HepG2 (cell line): ENCODE measurements around the gene MID1. TPM values are rescaled to one million over a fixed set of nuclear protein-coding genes. Genes with fewer than 3 reads are reported as not detected.

Experiments used
- ATAC-seq: fragments of 200-7000 bp; cut with Tn5 transposase; 3 replicates; pipeline ENCODE4 v1.9.1; 2020; ENCODE audit warnings: mild to moderate bottlenecking, moderate library complexity
- BruUV-seq: library from RNA; stranded (reverse); fragments of 400-500 nt; replicated peaks from 2 replicates; lab custom pipeline; 2021; lab: Mats Ljungman, UMichigan
- CTCF ChIA-PET: fragments of 300-600 bp; formaldehyde crosslinking; extraction: SDS; loops from one replicate; lab custom pipeline; 2021; ENCODE audit warnings: low total read pairs, inconsistent platforms, low intra/inter-chr PET ratio; lab: Yijun Ruan, JAX
- POLR2A ChIA-PET: fragments of 350-600 bp; sonication (Branson Sonifier 250); formaldehyde crosslinking; loops from one replicate; lab custom pipeline; 2020; ENCODE audit warnings: antibody characterized with exemption, inconsistent platforms; lab: Yijun Ruan, JAX
- DNase-seq: peaks from one replicate; pipeline ENCODE4 v3.0.0-alpha.2; 2015; ENCODE audit warnings: low spot score
- FAIRE-seq: peaks from 3 replicates; lab custom pipeline; 2011; peaks lifted over from hg19 to GRCh38; lab: Jason Lieb, UNC
- H2AFZ ChIP-seq: one replicate; pipeline ENCODE4 v1.6.1; 2011; ENCODE audit warnings: low read length, inconsistent platforms
- H3K27ac ChIP-seq: fragments of 300-600 bp; 3 replicates; pipeline ENCODE4 v1.8.0; 2011; ENCODE audit warnings: mixed run types, mild to moderate bottlenecking, mixed read lengths, low read length, inconsistent platforms; ENCODE audit not compliant: insufficient read depth; ENCODE audit errors: extremely low read length
- H3K27me3 ChIP-seq, 2 experiments: fragments of 200-600 bp in 1 of 2; 2 replicates in 1 of 2; 3 replicates in 1 of 2; pipeline versions ENCODE4 v1.6.0 to v1.8.0; 2011; ENCODE audit warnings: low read length in 2 of 2, mild to moderate bottlenecking in 2 of 2, moderate library complexity in 2 of 2, inconsistent platforms in 1 of 2; ENCODE audit not compliant: insufficient read depth in 2 of 2, control insufficient read depth in 1 of 2
- H3K36me3 ChIP-seq, 2 experiments: fragments of 200-600 bp in 1 of 2; replicated peaks in 1 of 2; 2 replicates in 1 of 2; 3 replicates in 1 of 2; pipeline versions ENCODE4 v1.5.1 to v1.8.0; 2011; ENCODE audit warnings: low read length in 2 of 2, inconsistent platforms in 1 of 2; ENCODE audit not compliant: insufficient read depth in 2 of 2, control insufficient read depth in 1 of 2
- H3K4me1 ChIP-seq: 2 replicates; pipeline ENCODE4 v1.5.1; 2012; ENCODE audit warnings: low read length, inconsistent platforms; ENCODE audit not compliant: insufficient read depth
- H3K4me2 ChIP-seq: 2 replicates; pipeline ENCODE4 v1.6.0; 2011; ENCODE audit warnings: low read depth, low read length, inconsistent platforms
- H3K4me3 ChIP-seq, 3 experiments: fragments of 200-600 bp in 1 of 3; sonication (generic), shearing (Covaris generic) in 1 of 3; replicated peaks in 1 of 3; 2 replicates each; pipeline ENCODE4 v1.5.1; 2011 to 2016; ENCODE audit warnings: low read length in 3 of 3, inconsistent platforms in 2 of 3, low read depth in 2 of 3, mild to moderate bottlenecking in 2 of 3, control low read depth in 1 of 3, mixed read lengths in 1 of 3; ENCODE audit not compliant: insufficient read depth in 1 of 3
- H3K79me2 ChIP-seq: one replicate; pipeline ENCODE4 v1.6.1; 2011; ENCODE audit warnings: low read length, inconsistent platforms; ENCODE audit not compliant: insufficient read depth
- H3K9ac ChIP-seq: 2 replicates; pipeline ENCODE4 v1.6.0; 2011; ENCODE audit warnings: mild to moderate bottlenecking, low read depth, low read length, inconsistent platforms; ENCODE audit not compliant: insufficient read depth
- H3K9me3 ChIP-seq: 2 replicates; pipeline ENCODE4 v1.5.1; 2012; ENCODE audit warnings: mild to moderate bottlenecking, low read length
- H4K20me1 ChIP-seq: 2 replicates; pipeline ENCODE4 v1.6.0; 2011; ENCODE audit warnings: inconsistent platforms, mild to moderate bottlenecking, low read length, moderate library complexity; ENCODE audit not compliant: insufficient read depth
- CBX5 ChIP-seq: sonication (generic); formaldehyde crosslinking; IDR thresholded peaks from 2 replicates; pipeline ENCODE4 v1.4.0; 2020; ENCODE audit warnings: missing genetic modification reagents, borderline replicate concordance
- HMGA1 ChIP-seq: sonication (generic); formaldehyde crosslinking; conservative IDR thresholded peaks from 2 replicates; pipeline ENCODE4 v1.4.0; 2020; ENCODE audit warnings: missing genetic modification reagents
- MEF2D ChIP-seq: sonication (generic); formaldehyde crosslinking; IDR thresholded peaks from 2 replicates; pipeline ENCODE4 v1.5.1; 2020; ENCODE audit warnings: mild to moderate bottlenecking, missing genetic modification reagents
- NFE2L1 ChIP-seq: sonication (generic); formaldehyde crosslinking; IDR thresholded peaks from 2 replicates; pipeline ENCODE4 v1.4.0; 2020; ENCODE audit warnings: missing genetic modification reagents, mild to moderate bottlenecking, borderline replicate concordance
- SNAI1 ChIP-seq: sonication (generic); formaldehyde crosslinking; IDR thresholded peaks from 2 replicates; pipeline ENCODE4 v1.5.0; 2020; ENCODE audit warnings: mild to moderate bottlenecking, missing genetic modification reagents, borderline replicate concordance
- SPEN ChIP-seq: sonication (generic); formaldehyde crosslinking; IDR thresholded peaks from 2 replicates; pipeline ENCODE4 v1.5.1; 2020; ENCODE audit warnings: low read depth, mild to moderate bottlenecking, missing genetic modification reagents
- SRSF9 ChIP-seq: fragments of 200-400 bp; formaldehyde crosslinking; IDR thresholded peaks from 2 replicates; pipeline ENCODE4 v1.6.1; 2018; ENCODE audit warnings: borderline replicate concordance, mild to moderate bottlenecking, low read depth, low read length; ENCODE audit not compliant: insufficient read depth, poor library complexity, severe bottlenecking
- ZBTB7A ChIP-seq: sonication (generic); formaldehyde crosslinking; IDR thresholded peaks from 2 replicates; pipeline ENCODE4 v1.8.0; 2022; ENCODE audit warnings: mild to moderate bottlenecking, missing genetic modification reagents
- ZKSCAN1 ChIP-seq: fragments of 150-350 bp; IDR thresholded peaks from 2 replicates; pipeline ENCODE4 v1.6.1; 2014; ENCODE audit warnings: low read length
- ZKSCAN8 ChIP-seq: IDR thresholded peaks from 2 replicates; pipeline ENCODE4 v1.6.1; 2016; ENCODE audit warnings: borderline replicate concordance, missing genetic modification reagents, missing compliant biosample characterization
- ZNF20 ChIP-seq: sonication (generic); formaldehyde crosslinking; IDR thresholded peaks from 2 replicates; pipeline ENCODE4 v1.4.0; 2020; ENCODE audit warnings: mild to moderate bottlenecking, moderate library complexity, missing genetic modification reagents
- WGBS: methylation state at CpG from one replicate; pipeline ENCODE4 v1.1.6; 2017; ENCODE audit warnings: low lambda C conversion rate; 5-methylcytosine and 5-hydroxymethylcytosine counted together
- in situ Hi-C: cut with HindIII; loops from 2 replicates; pipeline ENCODE4 v1.10.0; 2017; ENCODE audit warnings: low pct_unique_long_range_greater_than_20kb; ENCODE audit not compliant: extremely low pct_ligation_motif_present
- intact Hi-C: fragments of 100-400 bp; cut with micrococcal nuclease; formaldehyde crosslinking; loops from one replicate; pipeline ENCODE4 v1.10.0; 2022; ENCODE audit not compliant: unreplicated experiment
- polyA plus RNA-seq, 8 experiments: library from polyadenylated mRNA; depleted of rRNA in 3 of 8; stranded (reverse) in 7 of 8; unstranded in 1 of 8; fragments of >200 nt; fragmentation: Illumina TruSeq in 4 of 8; extraction: Trizol in 4 of 8; gene quantifications; 2 replicates each; pipeline versions ENCODE4 v1.2.1 to v1.2.3, GENCODE V29; 2011 to 2016; ENCODE audit warnings: low read depth in 4 of 8, missing spikeins in 1 of 8, mixed read lengths in 1 of 8; ENCODE audit not compliant: insufficient read depth in 1 of 8
- total RNA-seq, 5 experiments: library from RNA; depleted of rRNA; stranded (reverse); fragments of >200 nt; fragmentation: Illumina TruSeq; extraction: Trizol; gene quantifications; 2 replicates each; pipeline ENCODE4 v1.2.3, GENCODE V29; 2016; ENCODE audit warnings: low read depth in 1 of 5
- TF ChIP-seq, protein P1 (sequence below): sonication (generic); formaldehyde crosslinking; IDR thresholded peaks from 2 replicates; pipeline ENCODE4 v1.4.0; 2020; ENCODE audit warnings: missing genetic modification reagents
- TF ChIP-seq, protein P2 (sequence below): IDR thresholded peaks from 2 replicates; pipeline ENCODE4 v1.4.0; 2020; ENCODE audit warnings: mild to moderate bottlenecking, missing genetic modification reagents
- TF ChIP-seq, protein P3 (sequence below): sonication (generic); formaldehyde crosslinking; IDR thresholded peaks from 2 replicates; pipeline ENCODE4 v1.5.0; 2020; ENCODE audit warnings: mild to moderate bottlenecking, low read depth, missing genetic modification reagents, borderline replicate concordance
- TF ChIP-seq, protein P4 (sequence below): IDR thresholded peaks from 2 replicates; pipeline ENCODE4 v1.6.1; 2012; ENCODE audit warnings: inconsistent platforms
- TF ChIP-seq, protein P5 (sequence below): sonication (generic); formaldehyde crosslinking; IDR thresholded peaks from 2 replicates; pipeline ENCODE4 v1.8.1; 2023; ENCODE audit warnings: mild to moderate bottlenecking, missing genetic modification reagents, borderline replicate concordance

Gene MID1
- total and polyA plus RNA-seq, 2 of the 13 experiments (the other 11 are each of a cell fraction or from before 2014, with no cell fraction given): 0.86 to 1.1 TPM

DNA sequence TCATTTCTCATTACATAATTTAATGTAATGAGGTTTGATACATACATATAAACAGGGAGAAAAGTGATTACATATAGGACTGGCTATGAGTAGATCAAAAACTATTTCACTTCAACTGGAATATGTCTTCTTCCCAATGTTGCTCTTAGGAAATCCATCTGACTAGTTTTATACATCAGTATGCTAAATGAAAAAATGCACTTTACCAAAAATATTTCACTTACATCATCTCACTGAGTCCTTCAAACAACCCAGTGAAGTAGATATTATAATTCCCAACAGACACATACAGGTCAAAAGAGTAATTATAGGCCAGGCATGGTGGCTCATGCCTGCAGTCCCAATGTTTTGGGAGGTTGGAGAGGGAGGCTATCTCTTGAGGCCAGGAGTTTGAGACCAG, 215.9 kb downstream of the MID1 start (continued):
- TF ChIP-seq, protein P1, sequence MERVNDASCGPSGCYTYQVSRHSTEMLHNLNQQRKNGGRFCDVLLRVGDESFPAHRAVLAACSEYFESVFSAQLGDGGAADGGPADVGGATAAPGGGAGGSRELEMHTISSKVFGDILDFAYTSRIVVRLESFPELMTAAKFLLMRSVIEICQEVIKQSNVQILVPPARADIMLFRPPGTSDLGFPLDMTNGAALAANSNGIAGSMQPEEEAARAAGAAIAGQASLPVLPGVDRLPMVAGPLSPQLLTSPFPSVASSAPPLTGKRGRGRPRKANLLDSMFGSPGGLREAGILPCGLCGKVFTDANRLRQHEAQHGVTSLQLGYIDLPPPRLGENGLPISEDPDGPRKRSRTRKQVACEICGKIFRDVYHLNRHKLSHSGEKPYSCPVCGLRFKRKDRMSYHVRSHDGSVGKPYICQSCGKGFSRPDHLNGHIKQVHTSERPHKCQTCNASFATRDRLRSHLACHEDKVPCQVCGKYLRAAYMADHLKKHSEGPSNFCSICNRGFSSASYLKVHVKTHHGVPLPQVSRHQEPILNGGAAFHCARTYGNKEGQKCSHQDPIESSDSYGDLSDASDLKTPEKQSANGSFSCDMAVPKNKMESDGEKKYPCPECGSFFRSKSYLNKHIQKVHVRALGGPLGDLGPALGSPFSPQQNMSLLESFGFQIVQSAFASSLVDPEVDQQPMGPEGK (CRISPR knock-in tag): no peak
- no peak for TF ChIP-seq SNAI1 (CRISPR knock-in tag)
- no peak for TF ChIP-seq SPEN (CRISPR knock-in tag)

DNA sequence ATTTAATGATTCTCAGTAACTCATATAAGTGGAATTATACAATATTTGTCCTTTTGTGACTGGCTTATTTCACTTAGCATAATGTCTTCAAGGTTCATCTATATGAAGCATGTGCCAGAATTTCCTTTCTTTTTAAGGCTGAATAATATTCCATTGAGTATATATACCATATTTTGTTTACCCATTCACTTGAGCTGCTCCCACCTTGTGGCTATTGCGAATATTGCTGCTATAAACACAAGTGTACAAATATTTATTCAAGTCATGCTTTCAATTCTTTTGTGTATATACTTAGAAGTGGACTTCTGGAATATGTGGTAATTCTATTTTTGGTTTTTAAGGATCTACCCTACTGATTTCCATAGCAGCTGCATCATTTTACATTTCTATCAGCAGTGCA, 219.1 kb downstream of the MID1 start:
- DNase-seq (no peak), FAIRE-seq (no peak), ATAC-seq (no peak)
- intact Hi-C loops (no loop called here), in situ Hi-C loops (no loop called here)
- Histone ChIP-seq H3K9ac (no peak overlapping the region), H3K4me1 (no peaks in the 10 kb centered on the region), H3K27me3 (no peaks in the 10 kb centered on the region), H3K9me3 (no peaks in the 10 kb centered on the region), H3K4me3 (no peak overlapping the region), H3K27ac (no peak overlapping the region), H3K79me2 (no peaks in the 10 kb centered on the region), H2AFZ (no peak overlapping the region), H3K36me3 (no peaks in the 10 kb centered on the region), H3K4me2 (no peak overlapping the region), H4K20me1 (no peaks in the 10 kb centered on the region)
- BruUV-seq: no TSS peak
- ChIA-PET CTCF (interaction anchor here (1.5 kb wide), 1 partner anchor 212 kb away, joined by 4 read pairs; no protein-coding TSS in a partner anchor), POLR2A (no interaction called here)
- WGBS: 0% methylated on average over 1 of the region's 1 CpG
- TF ChIP-seq ZNF20 (CRISPR knock-in tag): no peak
- TF ChIP-seq HMGA1 (CRISPR knock-in tag): no peak
- TF ChIP-seq NFE2L1 (CRISPR knock-in tag): no peak
- TF ChIP-seq ZBTB7A (CRISPR knock-in tag): no peak
- TF ChIP-seq MEF2D (CRISPR knock-in tag): no peak
- TF ChIP-seq, protein P2, sequence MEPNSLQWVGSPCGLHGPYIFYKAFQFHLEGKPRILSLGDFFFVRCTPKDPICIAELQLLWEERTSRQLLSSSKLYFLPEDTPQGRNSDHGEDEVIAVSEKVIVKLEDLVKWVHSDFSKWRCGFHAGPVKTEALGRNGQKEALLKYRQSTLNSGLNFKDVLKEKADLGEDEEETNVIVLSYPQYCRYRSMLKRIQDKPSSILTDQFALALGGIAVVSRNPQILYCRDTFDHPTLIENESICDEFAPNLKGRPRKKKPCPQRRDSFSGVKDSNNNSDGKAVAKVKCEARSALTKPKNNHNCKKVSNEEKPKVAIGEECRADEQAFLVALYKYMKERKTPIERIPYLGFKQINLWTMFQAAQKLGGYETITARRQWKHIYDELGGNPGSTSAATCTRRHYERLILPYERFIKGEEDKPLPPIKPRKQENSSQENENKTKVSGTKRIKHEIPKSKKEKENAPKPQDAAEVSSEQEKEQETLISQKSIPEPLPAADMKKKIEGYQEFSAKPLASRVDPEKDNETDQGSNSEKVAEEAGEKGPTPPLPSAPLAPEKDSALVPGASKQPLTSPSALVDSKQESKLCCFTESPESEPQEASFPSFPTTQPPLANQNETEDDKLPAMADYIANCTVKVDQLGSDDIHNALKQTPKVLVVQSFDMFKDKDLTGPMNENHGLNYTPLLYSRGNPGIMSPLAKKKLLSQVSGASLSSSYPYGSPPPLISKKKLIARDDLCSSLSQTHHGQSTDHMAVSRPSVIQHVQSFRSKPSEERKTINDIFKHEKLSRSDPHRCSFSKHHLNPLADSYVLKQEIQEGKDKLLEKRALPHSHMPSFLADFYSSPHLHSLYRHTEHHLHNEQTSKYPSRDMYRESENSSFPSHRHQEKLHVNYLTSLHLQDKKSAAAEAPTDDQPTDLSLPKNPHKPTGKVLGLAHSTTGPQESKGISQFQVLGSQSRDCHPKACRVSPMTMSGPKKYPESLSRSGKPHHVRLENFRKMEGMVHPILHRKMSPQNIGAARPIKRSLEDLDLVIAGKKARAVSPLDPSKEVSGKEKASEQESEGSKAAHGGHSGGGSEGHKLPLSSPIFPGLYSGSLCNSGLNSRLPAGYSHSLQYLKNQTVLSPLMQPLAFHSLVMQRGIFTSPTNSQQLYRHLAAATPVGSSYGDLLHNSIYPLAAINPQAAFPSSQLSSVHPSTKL: no peak
- TF ChIP-seq, protein P3, sequence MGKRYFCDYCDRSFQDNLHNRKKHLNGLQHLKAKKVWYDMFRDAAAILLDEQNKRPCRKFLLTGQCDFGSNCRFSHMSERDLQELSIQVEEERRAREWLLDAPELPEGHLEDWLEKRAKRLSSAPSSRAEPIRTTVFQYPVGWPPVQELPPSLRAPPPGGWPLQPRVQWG (CRISPR knock-in tag): no peak
- TF ChIP-seq ZKSCAN8: no peak
- no peak for TF ChIP-seq ZKSCAN1
- TF ChIP-seq, protein P4, sequence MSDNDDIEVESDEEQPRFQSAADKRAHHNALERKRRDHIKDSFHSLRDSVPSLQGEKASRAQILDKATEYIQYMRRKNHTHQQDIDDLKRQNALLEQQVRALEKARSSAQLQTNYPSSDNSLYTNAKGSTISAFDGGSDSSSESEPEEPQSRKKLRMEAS: no peak
- TF ChIP-seq, protein P5, sequence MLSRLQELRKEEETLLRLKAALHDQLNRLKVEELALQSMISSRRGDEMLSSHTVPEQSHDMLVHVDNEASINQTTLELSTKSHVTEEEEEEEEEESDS (CRISPR knock-in tag): no peak
- no peak for TF ChIP-seq SRSF9
- TF ChIP-seq CBX5 (CRISPR knock-in tag): no peak
